ENCODE measurements around the gene CYP24A1.
A peak's percentile ranks its signal among the peaks of the same experiment; 100 is the strongest.

The CYP24A1 gene

GRCh38 chr20:54153041-54153327 lies 20.8 kb downstream of the CYP24A1 start:
- no peak overlapping the region for H3K4me3 ChIP-seq (replicated peaks in 1 of 2; ENCODE audit: low read depth in 2 of 2, low read length in 2 of 2)
- no peak for DNase-seq (ENCODE audit: low read depth in 2 of 2)
- TF ChIP-seq CTCF (IDR thresholded peaks at IDR 0.05; ENCODE audit: low read depth, low read length): no peak

- H3K4me3 ChIP-seq (replicated peaks in 1 of 2; ENCODE audit: low read depth in 2 of 2, low read length in 2 of 2): no peak overlapping the region
- TF ChIP-seq CTCF (IDR thresholded peaks at IDR 0.05; ENCODE audit: low read depth, low read length): no peak
- DNase-seq (ENCODE audit: low read depth in 2 of 2): peak in 1 of 2 donors; percentile 78
Observed at GRCh38 chr20:54152227-54153040, 21.4 kb downstream of the CYP24A1 start.

GRCh38 chr20:54151511-54152226 lies 22.1 kb downstream of the CYP24A1 start:
- no peak for TF ChIP-seq CTCF (IDR thresholded peaks at IDR 0.05; ENCODE audit: low read depth, low read length)
- DNase-seq (ENCODE audit: low read depth in 2 of 2): no peak
- H3K4me3 ChIP-seq (replicated peaks in 1 of 2; ENCODE audit: low read depth in 2 of 2, low read length in 2 of 2): no peak overlapping the region

- no peak for DNase-seq (ENCODE audit: low read depth in 2 of 2)
- H3K4me3 ChIP-seq (replicated peaks in 1 of 2; ENCODE audit: low read depth in 2 of 2, low read length in 2 of 2): no peak overlapping the region
- TF ChIP-seq CTCF (IDR thresholded peaks at IDR 0.05; ENCODE audit: low read depth, low read length): no peak
Observed at GRCh38 chr20:54151075-54151439, 22.7 kb downstream of the CYP24A1 start.

GRCh38 chr20:54149765-54150264 lies 24.0 kb downstream of the CYP24A1 start:
- no peak overlapping the region for H3K4me3 ChIP-seq (replicated peaks in 1 of 2; ENCODE audit: low read depth in 2 of 2, low read length in 2 of 2)
- no peak for TF ChIP-seq CTCF (IDR thresholded peaks at IDR 0.05; ENCODE audit: low read depth, low read length)
- DNase-seq (ENCODE audit: low read depth in 2 of 2): no peak

- no peak overlapping the region for H3K4me3 ChIP-seq (replicated peaks in 1 of 2; ENCODE audit: low read depth in 2 of 2, low read length in 2 of 2)
- DNase-seq (ENCODE audit: low read depth in 2 of 2): no peak
- TF ChIP-seq CTCF (IDR thresholded peaks at IDR 0.05; ENCODE audit: low read depth, low read length): no peak
Observed at GRCh38 chr20:54148947-54149764, 24.6 kb downstream of the CYP24A1 start.
